Skin of body (tissue), 2 donors: ENCODE data around the gene SSR1. TPM values are rescaled to one million over a fixed set of nuclear protein-coding genes. Genes with fewer than 3 reads are reported as not detected.
"Not testable (repeated sequence)": the region's sequence is repeated elsewhere in the genome, so short reads cannot be mapped to it uniquely, and the experiment has no call there.

ENCODE experiments used
- DNase-seq: peaks from one replicate; lab custom pipeline; 2025; lab: John Stamatoyannopoulos, UW
- total RNA-seq: library from RNA; depleted of rRNA; stranded (reverse); fragments of >200 nt; gene quantifications from one replicate; pipeline ENCODE4 v1.2.3, GENCODE V29; 2014

The SSR1 gene
- total RNA-seq, 1 donor from 2014 or later: 43.0 TPM

DNA sequence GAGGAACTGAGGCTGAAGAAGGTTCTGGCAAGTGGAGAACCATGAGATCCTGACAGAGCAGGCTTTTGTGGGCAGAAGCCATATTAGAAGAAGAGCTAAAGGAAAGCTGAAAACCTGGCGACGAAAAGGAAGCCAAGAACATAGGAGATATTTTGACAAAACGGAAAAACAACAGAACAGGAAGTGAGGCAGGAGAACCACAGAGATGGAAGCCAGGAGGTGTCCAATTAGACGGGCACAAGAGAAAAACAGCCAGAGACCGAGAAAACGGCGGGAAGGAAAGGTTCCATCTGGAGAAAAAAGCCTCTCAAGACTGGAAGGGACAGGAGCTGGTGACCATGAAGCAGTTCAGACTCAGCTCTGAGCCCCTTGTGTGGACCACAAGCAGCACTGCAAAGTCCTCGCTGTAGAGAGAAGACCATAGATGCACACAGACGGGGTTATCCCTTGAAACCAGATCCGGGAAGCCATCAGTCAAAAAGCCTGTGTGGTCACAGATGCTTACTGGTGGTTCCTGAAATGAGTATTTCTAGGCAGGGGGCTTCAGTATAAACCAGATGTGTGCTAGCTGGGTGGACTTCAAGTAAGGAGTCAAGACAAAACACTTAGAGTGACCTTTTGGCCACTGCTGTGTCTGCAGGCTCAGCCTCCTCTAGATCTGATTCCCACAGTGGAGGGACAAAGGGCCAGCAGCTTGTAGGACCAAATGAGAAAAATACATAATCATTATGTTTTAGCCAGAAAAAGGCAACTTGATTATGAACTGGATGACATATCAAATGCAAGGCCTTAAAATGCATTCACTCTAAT, 30.7 kb downstream of the SSR1 start:
- no peak for DNase-seq

GRCh38 chr6:7276199-7276524, 36.8 kb downstream of the SSR1 start:
- DNase-seq: no peak

GRCh38 chr6:7274525-7274924, 38.5 kb downstream of the SSR1 start:
- not testable (repeated sequence) for DNase-seq

GRCh38 chr6:7273709-7274108, 39.3 kb downstream of the SSR1 start:
- no peak for DNase-seq

DNA sequence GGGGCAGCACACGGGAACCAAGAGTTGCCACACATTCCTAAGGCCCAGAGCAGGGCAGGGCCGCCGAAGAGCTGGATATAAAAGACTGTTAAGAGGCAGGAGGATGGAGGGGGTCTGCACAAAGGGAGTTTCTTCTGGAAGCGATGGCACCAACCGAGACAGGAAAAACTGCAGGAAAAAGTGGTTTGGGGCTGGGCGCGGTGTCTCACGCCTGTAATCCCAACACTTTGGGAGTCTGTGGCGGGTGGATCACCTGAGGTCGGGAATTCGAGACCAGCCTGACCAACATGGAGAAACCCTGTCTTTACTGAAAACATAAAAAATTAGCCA, 41.8 kb downstream of the SSR1 start:
- DNase-seq: no peak

DNA sequence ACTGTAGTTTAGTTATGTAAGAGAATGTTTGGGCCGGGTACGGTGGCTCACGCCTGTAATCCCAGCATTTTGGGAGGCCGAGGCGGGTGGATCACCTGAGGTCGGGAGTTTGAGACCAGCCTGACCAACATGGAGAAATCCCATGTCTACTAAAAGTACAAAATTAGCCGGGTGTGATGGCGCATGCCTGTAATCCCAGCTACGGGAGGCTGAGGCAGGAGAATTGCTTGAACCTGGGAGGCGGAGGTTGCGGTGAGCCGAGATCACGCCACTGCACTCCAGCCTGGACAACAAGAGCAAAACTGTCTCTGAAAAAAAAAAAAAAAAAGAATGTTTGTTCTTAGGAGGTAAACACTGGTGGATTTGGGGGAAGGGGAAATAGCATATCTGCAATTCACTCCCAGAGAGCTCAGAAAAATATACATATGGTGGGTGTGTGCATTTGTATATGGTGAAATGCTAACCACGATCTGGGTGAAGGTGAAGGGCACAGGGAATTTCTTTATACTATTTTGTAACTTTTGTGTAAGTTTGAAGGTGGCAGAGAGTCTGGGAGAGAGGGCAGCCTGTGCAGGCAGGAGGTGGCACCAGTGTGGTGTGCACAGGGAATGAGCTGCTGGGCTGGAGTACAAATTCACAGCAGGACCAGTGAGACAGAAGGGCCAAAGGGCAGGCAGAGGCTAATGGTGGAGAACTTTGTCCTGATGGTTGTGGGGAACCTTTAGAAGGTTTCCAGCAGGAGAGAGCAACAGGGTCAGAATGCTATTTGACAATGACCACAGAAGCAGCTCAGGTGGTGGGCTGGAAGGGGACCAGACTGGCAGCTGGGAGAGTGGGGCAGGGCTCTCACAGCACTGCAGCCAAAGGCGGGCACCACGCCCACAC, 42.4 kb downstream of the SSR1 start:
- DNase-seq: no peak

GRCh38 chr6:7269816-7270215, 43.2 kb downstream of the SSR1 start:
- DNase-seq: no peak

- peak; percentile 15 for DNase-seq
Observed at GRCh38 chr6:7268816-7269555, 44.0 kb downstream of the SSR1 start.

DNA sequence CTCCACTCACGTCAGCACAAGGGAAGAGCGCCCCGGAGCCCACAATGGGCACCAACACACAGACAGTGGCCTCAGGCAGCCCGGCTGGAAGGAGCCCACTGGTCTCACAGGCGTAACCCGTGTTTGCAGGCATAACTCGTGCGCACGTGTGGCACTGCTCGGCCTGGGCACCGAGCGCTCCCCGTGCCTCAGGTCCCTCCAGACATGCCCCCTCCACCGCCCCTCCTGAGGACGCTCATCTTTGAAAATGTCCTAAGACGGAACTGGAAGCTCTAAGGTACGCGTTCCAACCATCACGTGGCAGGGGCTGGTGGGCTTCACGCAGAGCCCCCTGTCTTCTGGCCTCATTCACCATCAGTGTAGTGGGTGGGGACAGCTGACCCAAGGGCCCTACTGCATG, 44.6 kb downstream of the SSR1 start:
- no peak for DNase-seq

DNA sequence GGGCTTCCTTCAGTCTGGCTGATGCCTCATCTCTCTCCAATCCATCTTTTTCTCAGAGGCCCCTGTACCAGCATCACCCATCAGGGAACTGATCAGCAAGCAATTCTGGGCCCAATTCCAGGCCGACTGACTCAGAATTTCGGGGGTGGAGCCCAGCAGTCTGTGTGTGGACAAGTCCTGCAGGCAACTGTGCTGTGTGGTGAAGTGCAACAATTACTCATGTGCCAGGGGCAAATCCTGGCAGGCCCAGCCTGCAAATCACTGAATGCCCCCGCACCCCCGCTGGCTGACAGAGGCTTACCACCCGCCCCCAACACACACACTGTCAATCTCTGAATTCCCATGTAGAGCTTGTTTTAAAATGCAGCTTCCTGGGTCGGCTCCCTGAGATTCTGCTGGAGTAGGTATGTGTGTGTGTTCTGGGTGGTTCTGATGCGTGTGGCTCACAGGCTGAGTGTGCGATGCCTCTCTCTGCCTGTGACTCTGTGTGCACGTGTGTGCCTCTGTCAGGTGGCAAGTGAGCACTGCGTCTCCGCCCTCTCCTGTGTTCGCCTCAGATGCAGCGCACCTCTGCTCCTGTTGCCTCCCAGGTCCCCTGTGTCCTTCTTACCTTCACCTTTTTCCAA, 45.4 kb downstream of the SSR1 start:
- peak; percentile 46 for DNase-seq

DNA sequence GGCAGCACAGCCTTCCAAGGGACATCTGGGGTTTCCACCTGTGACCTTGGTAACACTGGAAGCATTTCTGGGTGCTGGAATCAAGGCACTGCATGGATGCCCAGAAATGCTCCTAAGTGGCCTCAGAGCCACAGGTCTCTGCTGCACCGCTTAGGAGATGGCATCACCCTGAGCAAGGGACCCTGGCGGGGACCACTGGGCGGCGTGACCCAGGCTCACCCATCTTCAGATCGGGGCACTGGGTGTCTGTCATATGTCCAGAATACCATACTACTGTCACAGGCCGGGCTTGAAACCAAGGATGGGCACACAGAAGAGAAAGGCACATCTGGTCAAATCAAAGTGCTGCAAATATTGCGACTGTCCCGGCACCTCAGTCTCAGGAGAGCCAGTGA, 45.9 kb downstream of the SSR1 start:
- DNase-seq: no peak

GRCh38 chr6:7265385-7265726, 47.6 kb downstream of the SSR1 start:
- DNase-seq: not testable (repeated sequence)

- DNase-seq: no peak
Observed at GRCh38 chr6:7264686-7265384, 48.2 kb downstream of the SSR1 start.

DNA sequence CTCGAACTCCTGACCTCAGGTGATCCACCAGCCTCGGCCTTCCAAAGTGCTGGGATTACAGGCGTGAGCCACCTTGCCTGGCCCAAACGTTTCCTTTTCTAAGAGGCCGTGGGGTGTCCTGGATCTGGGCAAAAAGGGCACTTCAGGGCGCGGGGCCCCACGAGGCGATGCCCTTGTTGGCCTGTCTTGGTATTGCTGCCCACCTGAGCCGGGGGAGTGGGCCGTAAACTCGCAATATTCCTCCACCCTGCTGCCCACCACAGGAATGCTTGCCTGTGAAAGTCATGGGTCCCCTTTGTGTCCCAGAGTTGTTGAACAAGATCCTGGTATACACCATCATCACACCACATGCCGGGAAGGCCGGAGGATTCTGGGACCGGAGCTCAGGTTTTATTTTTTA, 49.0 kb downstream of the SSR1 start:
- no peak for DNase-seq

DNA sequence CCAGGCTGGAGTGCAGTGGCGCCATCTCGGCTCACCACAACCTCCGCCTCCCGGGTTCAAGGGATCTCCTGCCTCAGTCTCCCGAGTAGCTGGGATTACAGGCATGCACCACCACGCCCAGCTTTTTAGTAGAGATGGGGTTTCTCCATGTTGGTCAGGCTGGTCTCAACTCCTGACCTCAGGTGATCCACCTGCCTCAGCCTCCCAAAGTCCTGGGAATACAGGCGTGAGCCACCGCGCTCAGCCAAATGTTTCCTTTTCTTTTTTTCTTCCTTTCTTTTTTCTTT, 49.5 kb downstream of the SSR1 start:
- not testable (repeated sequence) for DNase-seq

GRCh38 chr6:7262746-7263518, 50.1 kb downstream of the SSR1 start:
- DNase-seq: no peak

- no peak for DNase-seq
Observed at GRCh38 chr6:7261852-7262461, 51.0 kb downstream of the SSR1 start.

GRCh38 chr6:7261032-7261841, 51.8 kb downstream of the SSR1 start:
- DNase-seq: peak; percentile 70

GRCh38 chr6:7260291-7261031, 52.5 kb downstream of the SSR1 start:
- no peak for DNase-seq
